Lower leg skin (tissue), 3 donors: ENCODE results near the gene SRGAP1.

Source experiments
- POLR2A ChIP-seq, 2 donors: fragments of 450-650 bp; IDR thresholded peaks; one replicate each; pipeline ENCODE4 v1.6.1; 2016 to 2017; ENCODE audit warnings: antibody characterized with exemption in 2 of 2, mild to moderate bottlenecking in 1 of 2, moderate library complexity in 1 of 2
- TF ChIP-seq, protein P1 (sequence below), 3 donors: fragments of 450-650 bp; IDR thresholded peaks; one replicate each; pipeline ENCODE4 v1.5.1; 2016; ENCODE audit warnings: antibody characterized with exemption in 3 of 3, mild to moderate bottlenecking in 3 of 3, moderate library complexity in 2 of 3

- TF ChIP-seq, protein P1, sequence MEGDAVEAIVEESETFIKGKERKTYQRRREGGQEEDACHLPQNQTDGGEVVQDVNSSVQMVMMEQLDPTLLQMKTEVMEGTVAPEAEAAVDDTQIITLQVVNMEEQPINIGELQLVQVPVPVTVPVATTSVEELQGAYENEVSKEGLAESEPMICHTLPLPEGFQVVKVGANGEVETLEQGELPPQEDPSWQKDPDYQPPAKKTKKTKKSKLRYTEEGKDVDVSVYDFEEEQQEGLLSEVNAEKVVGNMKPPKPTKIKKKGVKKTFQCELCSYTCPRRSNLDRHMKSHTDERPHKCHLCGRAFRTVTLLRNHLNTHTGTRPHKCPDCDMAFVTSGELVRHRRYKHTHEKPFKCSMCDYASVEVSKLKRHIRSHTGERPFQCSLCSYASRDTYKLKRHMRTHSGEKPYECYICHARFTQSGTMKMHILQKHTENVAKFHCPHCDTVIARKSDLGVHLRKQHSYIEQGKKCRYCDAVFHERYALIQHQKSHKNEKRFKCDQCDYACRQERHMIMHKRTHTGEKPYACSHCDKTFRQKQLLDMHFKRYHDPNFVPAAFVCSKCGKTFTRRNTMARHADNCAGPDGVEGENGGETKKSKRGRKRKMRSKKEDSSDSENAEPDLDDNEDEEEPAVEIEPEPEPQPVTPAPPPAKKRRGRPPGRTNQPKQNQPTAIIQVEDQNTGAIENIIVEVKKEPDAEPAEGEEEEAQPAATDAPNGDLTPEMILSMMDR (IDR thresholded peaks at IDR 0.05) = no peak
- no peak for TF ChIP-seq POLR2A (IDR thresholded peaks at IDR 0.05)
Observed at GRCh38 chr12:64123448-64123847, 278.9 kb downstream of the SRGAP1 start.
